Mucosa of rectum (tissue), 2 donors: ENCODE data around the gene GRID2.

ENCODE experiments used
- H3K27ac ChIP-seq, 2 donors: one replicate each; pipeline ENCODE4 v1.7.0; 2013; ENCODE audit warnings: inconsistent platforms in 2 of 2, low read depth in 2 of 2, low read length in 2 of 2
- H3K27me3 ChIP-seq, 2 donors: one replicate each; pipeline ENCODE4 v1.7.0; 2013; ENCODE audit warnings: low read length in 2 of 2; ENCODE audit not compliant: control insufficient read depth in 2 of 2, insufficient read depth in 2 of 2
- H3K36me3 ChIP-seq, 2 donors: one replicate each; pipeline ENCODE4 v1.7.0; 2013; ENCODE audit warnings: low read length in 2 of 2; ENCODE audit not compliant: control insufficient read depth in 2 of 2, insufficient read depth in 2 of 2
- H3K4me1 ChIP-seq, 2 donors: one replicate each; pipeline ENCODE4 v1.7.0; 2013; ENCODE audit warnings: low read length in 2 of 2, mild to moderate bottlenecking in 1 of 2; ENCODE audit not compliant: control insufficient read depth in 2 of 2, insufficient read depth in 2 of 2
- H3K4me3 ChIP-seq, 2 donors: one replicate each; pipeline ENCODE4 v1.7.0; 2013; ENCODE audit warnings: low read length in 2 of 2
- H3K9ac ChIP-seq, 2 donors: one replicate each; pipeline ENCODE4 v1.7.0; 2013; ENCODE audit warnings: low read length in 2 of 2, low read depth in 1 of 2, mild to moderate bottlenecking in 1 of 2
- H3K9me3 ChIP-seq, 2 donors: one replicate each; pipeline ENCODE4 v1.7.0; 2013; ENCODE audit warnings: low read length in 2 of 2; ENCODE audit not compliant: control insufficient read depth in 2 of 2
- donor health status: healthy.
- donor health status: Normal muscosa, but diverticular disease.

The GRID2 gene

DNA sequence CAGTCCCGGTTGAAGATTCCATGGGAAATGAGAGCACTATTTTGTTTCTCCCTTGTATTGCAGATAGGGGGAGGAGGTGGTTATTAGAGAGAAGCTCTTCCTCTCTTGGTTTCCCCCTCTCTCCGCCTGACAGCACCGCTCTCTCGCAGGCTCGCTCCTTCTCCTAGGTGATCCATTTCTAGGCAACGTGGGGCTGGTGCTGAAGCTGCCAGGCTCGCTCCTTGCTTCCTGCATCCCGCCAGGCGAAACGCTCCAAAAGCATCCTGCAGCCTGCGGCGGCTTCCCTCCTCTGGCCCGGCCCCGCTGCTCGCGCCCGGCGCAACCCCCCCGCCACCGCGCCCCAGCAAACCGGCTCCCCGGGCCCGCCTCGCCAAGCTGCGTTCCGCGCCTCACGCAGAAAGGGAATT is at the start of gene GRID2:
TSS of gene GRID2 (plus strand) at position 346 of the 407 bp plus-strand sequence.
- H3K4me3 ChIP-seq: no peak within 1 kb of the TSS
- H3K27me3 ChIP-seq: peaks cover 12 to 41% of the 10 kb centered on the region in 2 donors

GRCh38 chr4:92253986-92254671 is 49.6 kb upstream of the GRID2 start:
- no peak overlapping the region for H3K9ac ChIP-seq
- no peaks in the 10 kb centered on the region for H3K36me3 ChIP-seq
- no peaks in the 10 kb centered on the region for H3K27me3 ChIP-seq
- no peaks in the 10 kb centered on the region for H3K4me1 ChIP-seq
- H3K27ac ChIP-seq: no peak overlapping the region
- H3K4me3 ChIP-seq: no peak overlapping the region
- no peaks in the 10 kb centered on the region for H3K9me3 ChIP-seq

More for the DNA sequence above, at the start of gene GRID2:
- Histone ChIP-seq H3K9ac (no peak within 1 kb of the TSS), H3K27ac (no peak within 1 kb of the TSS), H3K36me3 (no peaks in the 10 kb centered on the region), H3K9me3 (no peaks in the 10 kb centered on the region), H3K4me1 (no peaks in the 10 kb centered on the region)

DNA sequence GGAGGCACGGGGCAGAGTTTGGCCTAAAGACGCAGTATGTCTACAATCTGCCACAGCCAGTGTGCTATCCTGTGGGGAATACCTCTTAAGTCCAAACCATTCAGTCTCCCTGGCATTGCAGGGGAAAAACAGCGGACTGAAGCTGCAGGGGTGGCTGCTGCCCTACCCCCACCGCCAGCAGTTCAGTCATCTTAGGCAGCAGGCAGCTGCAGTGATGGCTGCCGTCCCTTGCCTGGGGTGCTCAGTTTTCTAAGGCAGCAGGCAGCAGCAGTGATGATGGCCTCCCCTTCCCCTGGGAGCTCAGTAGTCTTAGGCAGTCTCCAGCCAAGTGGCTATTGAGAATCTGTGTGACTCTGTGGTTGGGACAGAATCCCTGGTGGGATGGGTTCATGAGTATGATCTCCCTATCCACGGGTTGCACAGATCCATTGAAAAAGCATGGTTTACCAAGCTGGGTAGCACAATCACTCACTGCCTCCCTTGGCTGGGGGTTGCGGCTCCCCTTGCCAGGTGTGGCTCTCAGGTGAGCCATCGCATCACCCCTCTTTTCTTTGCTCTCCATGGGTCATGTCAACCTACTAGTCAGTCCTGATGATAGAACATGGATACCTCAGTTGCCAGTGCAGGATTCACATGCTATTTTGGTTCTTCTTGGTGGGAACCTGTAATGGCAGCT is 48.9 kb upstream of the GRID2 start:
- no peak overlapping the region for H3K27ac ChIP-seq
- no peaks in the 10 kb centered on the region for H3K36me3 ChIP-seq
- no peak overlapping the region for H3K4me3 ChIP-seq
- no peaks in the 10 kb centered on the region for H3K4me1 ChIP-seq
- H3K27me3 ChIP-seq: no peaks in the 10 kb centered on the region
- H3K9me3 ChIP-seq: no peaks in the 10 kb centered on the region
- H3K9ac ChIP-seq: no peak overlapping the region

GRCh38 chr4:92255920-92256244 is 47.9 kb upstream of the GRID2 start:
- no peak overlapping the region for H3K27ac ChIP-seq
- no peaks in the 10 kb centered on the region for H3K27me3 ChIP-seq
- H3K4me1 ChIP-seq: no peaks in the 10 kb centered on the region
- H3K9ac ChIP-seq: no peak overlapping the region
- H3K9me3 ChIP-seq: no peaks in the 10 kb centered on the region
- H3K36me3 ChIP-seq: no peaks in the 10 kb centered on the region
- H3K4me3 ChIP-seq: no peak overlapping the region

DNA sequence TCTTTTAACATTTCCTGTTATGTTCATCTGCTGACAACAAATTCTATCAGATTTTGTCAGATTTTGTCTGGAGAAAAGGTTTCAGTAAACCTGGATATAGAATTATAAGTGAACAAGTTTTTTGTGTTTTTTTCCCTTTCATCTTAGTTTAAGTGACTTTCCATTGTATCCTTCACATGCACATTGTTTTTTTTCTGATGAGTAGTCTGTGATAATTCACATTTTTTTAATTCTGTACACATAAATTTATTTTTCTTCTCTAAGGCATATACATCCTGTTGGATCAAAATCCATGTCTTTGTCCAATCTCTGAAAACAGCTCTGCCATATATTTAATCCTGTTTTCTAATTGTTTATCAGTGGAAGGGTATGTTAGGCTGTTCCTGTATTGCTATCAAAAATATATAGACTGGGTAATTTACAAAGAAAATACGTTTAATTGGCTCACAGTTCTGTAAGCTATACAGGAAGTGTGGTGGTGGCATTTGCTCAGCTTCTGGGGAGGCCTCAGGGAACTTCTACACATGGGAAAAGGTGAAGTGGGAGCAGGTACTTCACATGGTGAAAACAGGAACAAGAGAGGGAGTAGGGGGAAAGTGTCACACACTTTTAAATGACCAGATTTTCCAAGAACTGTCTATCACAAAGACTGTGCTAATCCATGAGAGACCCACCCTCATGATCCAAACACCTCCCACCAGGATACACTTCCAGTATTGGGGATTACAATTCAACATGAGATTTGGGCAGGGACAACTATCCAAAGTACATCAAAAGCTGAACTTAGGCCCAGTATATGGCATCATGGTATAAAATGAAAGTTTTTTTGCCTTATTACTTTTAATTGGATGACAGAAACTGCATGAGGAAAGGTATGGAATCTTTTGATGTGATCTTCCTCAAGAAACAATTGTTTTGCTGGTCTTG is 45.6 kb upstream of the GRID2 start:
- no peak overlapping the region for H3K4me3 ChIP-seq
- H3K27me3 ChIP-seq: no peaks in the 10 kb centered on the region
- H3K36me3 ChIP-seq: no peaks in the 10 kb centered on the region
- H3K9me3 ChIP-seq: no peaks in the 10 kb centered on the region
- no peak overlapping the region for H3K9ac ChIP-seq
- H3K4me1 ChIP-seq: no peaks in the 10 kb centered on the region
- H3K27ac ChIP-seq: no peak overlapping the region

DNA sequence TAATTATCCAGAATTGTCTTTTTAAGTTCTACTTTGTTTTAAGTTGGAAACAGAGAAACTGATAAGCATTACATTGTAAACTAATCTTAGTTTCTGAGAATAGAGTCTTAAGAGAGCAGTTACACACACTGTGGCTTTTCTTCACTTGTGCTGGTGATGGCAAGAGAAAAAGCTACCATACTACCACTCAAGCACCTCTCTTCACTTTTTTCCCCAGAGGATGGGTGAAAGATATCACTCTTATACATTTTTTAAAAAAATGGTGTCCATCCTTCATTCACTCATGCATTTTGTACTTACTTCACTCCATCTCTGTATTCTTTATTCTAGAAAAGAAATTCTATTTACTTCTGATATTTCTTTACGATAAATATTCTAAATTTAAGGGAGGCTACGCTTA is 42.5 kb upstream of the GRID2 start:
- Histone ChIP-seq H3K27me3 (no peaks in the 10 kb centered on the region), H3K27ac (no peak overlapping the region), H3K9me3 (no peaks in the 10 kb centered on the region), H3K4me1 (no peaks in the 10 kb centered on the region), H3K4me3 (no peak overlapping the region), H3K9ac (no peak overlapping the region), H3K36me3 (no peaks in the 10 kb centered on the region)

GRCh38 chr4:92262371-92262770 is 41.4 kb upstream of the GRID2 start:
- Histone ChIP-seq H3K4me1 (no peaks in the 10 kb centered on the region), H3K27me3 (no peaks in the 10 kb centered on the region), H3K36me3 (no peaks in the 10 kb centered on the region), H3K27ac (no peak overlapping the region), H3K9me3 (no peaks in the 10 kb centered on the region), H3K4me3 (no peak overlapping the region), H3K9ac (no peak overlapping the region)

GRCh38 chr4:92263010-92263409 is 40.8 kb upstream of the GRID2 start:
- Histone ChIP-seq H3K4me1 (no peaks in the 10 kb centered on the region), H3K4me3 (no peak overlapping the region), H3K27ac (no peak overlapping the region)

GRCh38 chr4:92263575-92263974 is 40.2 kb upstream of the GRID2 start:
- H3K4me3 ChIP-seq: no peak overlapping the region
- H3K9ac ChIP-seq: no peak overlapping the region
- H3K27me3 ChIP-seq: no peaks in the 10 kb centered on the region
- no peaks in the 10 kb centered on the region for H3K36me3 ChIP-seq
- H3K27ac ChIP-seq: no peak overlapping the region
- H3K4me1 ChIP-seq: no peaks in the 10 kb centered on the region
- H3K9me3 ChIP-seq: no peaks in the 10 kb centered on the region

More at GRCh38 chr4:92263010-92263409, 40.8 kb upstream of the GRID2 start:
- no peaks in the 10 kb centered on the region for H3K9me3 ChIP-seq
- H3K9ac ChIP-seq: no peak overlapping the region
- no peaks in the 10 kb centered on the region for H3K27me3 ChIP-seq
- H3K36me3 ChIP-seq: no peaks in the 10 kb centered on the region

- H3K4me3 ChIP-seq: no peak overlapping the region
- H3K36me3 ChIP-seq: no peaks in the 10 kb centered on the region
- H3K9ac ChIP-seq: no peak overlapping the region
- H3K4me1 ChIP-seq: no peaks in the 10 kb centered on the region
- H3K27ac ChIP-seq: no peak overlapping the region
- H3K27me3 ChIP-seq: no peaks in the 10 kb centered on the region
- H3K9me3 ChIP-seq: no peaks in the 10 kb centered on the region
Observed at GRCh38 chr4:92264163-92264562, 39.6 kb upstream of the GRID2 start.
